HepG2 (cell line): Measurements from ENCODE around the gene ADGRB3. TPM values are rescaled to one million over a fixed set of nuclear protein-coding genes. Genes with fewer than 3 reads are reported as not detected.

Source experiments
- ATAC-seq: fragments of 200-7000 bp; cut with Tn5 transposase; 3 replicates; pipeline ENCODE4 v1.9.1; 2020; ENCODE audit warnings: mild to moderate bottlenecking, moderate library complexity
- BruUV-seq: library from RNA; stranded (reverse); fragments of 400-500 nt; replicated peaks from 2 replicates; lab custom pipeline; 2021; lab: Mats Ljungman, UMichigan
- CTCF ChIA-PET: fragments of 300-600 bp; formaldehyde crosslinking; extraction: SDS; loops from one replicate; lab custom pipeline; 2021; ENCODE audit warnings: low total read pairs, inconsistent platforms, low intra/inter-chr PET ratio; lab: Yijun Ruan, JAX
- POLR2A ChIA-PET: fragments of 350-600 bp; sonication (Branson Sonifier 250); formaldehyde crosslinking; loops from one replicate; lab custom pipeline; 2020; ENCODE audit warnings: antibody characterized with exemption, inconsistent platforms; lab: Yijun Ruan, JAX
- DNase-seq: peaks from one replicate; pipeline ENCODE4 v3.0.0-alpha.2; 2015; ENCODE audit warnings: low spot score
- FAIRE-seq: peaks from 3 replicates; lab custom pipeline; 2011; peaks lifted over from hg19 to GRCh38; lab: Jason Lieb, UNC
- H2AFZ ChIP-seq: one replicate; pipeline ENCODE4 v1.6.1; 2011; ENCODE audit warnings: low read length, inconsistent platforms
- H3K27ac ChIP-seq: fragments of 300-600 bp; 3 replicates; pipeline ENCODE4 v1.8.0; 2011; ENCODE audit warnings: mixed run types, mild to moderate bottlenecking, mixed read lengths, low read length, inconsistent platforms; ENCODE audit not compliant: insufficient read depth; ENCODE audit errors: extremely low read length
- H3K27me3 ChIP-seq, 2 experiments: fragments of 200-600 bp in 1 of 2; 2 replicates in 1 of 2; 3 replicates in 1 of 2; pipeline versions ENCODE4 v1.6.0 to v1.8.0; 2011; ENCODE audit warnings: low read length in 2 of 2, mild to moderate bottlenecking in 2 of 2, moderate library complexity in 2 of 2, inconsistent platforms in 1 of 2; ENCODE audit not compliant: insufficient read depth in 2 of 2, control insufficient read depth in 1 of 2
- H3K36me3 ChIP-seq, 2 experiments: fragments of 200-600 bp in 1 of 2; replicated peaks in 1 of 2; 2 replicates in 1 of 2; 3 replicates in 1 of 2; pipeline versions ENCODE4 v1.5.1 to v1.8.0; 2011; ENCODE audit warnings: low read length in 2 of 2, inconsistent platforms in 1 of 2; ENCODE audit not compliant: insufficient read depth in 2 of 2, control insufficient read depth in 1 of 2
- H3K4me1 ChIP-seq: 2 replicates; pipeline ENCODE4 v1.5.1; 2012; ENCODE audit warnings: low read length, inconsistent platforms; ENCODE audit not compliant: insufficient read depth
- H3K4me2 ChIP-seq: 2 replicates; pipeline ENCODE4 v1.6.0; 2011; ENCODE audit warnings: low read depth, low read length, inconsistent platforms
- H3K4me3 ChIP-seq, 3 experiments: fragments of 200-600 bp in 1 of 3; sonication (generic), shearing (Covaris generic) in 1 of 3; replicated peaks in 1 of 3; 2 replicates each; pipeline ENCODE4 v1.5.1; 2011 to 2016; ENCODE audit warnings: low read length in 3 of 3, inconsistent platforms in 2 of 3, low read depth in 2 of 3, mild to moderate bottlenecking in 2 of 3, control low read depth in 1 of 3, mixed read lengths in 1 of 3; ENCODE audit not compliant: insufficient read depth in 1 of 3
- H3K79me2 ChIP-seq: one replicate; pipeline ENCODE4 v1.6.1; 2011; ENCODE audit warnings: low read length, inconsistent platforms; ENCODE audit not compliant: insufficient read depth
- H3K9ac ChIP-seq: 2 replicates; pipeline ENCODE4 v1.6.0; 2011; ENCODE audit warnings: mild to moderate bottlenecking, low read depth, low read length, inconsistent platforms; ENCODE audit not compliant: insufficient read depth
- H3K9me3 ChIP-seq: 2 replicates; pipeline ENCODE4 v1.5.1; 2012; ENCODE audit warnings: mild to moderate bottlenecking, low read length
- H4K20me1 ChIP-seq: 2 replicates; pipeline ENCODE4 v1.6.0; 2011; ENCODE audit warnings: inconsistent platforms, mild to moderate bottlenecking, low read length, moderate library complexity; ENCODE audit not compliant: insufficient read depth
- DMTF1 ChIP-seq: sonication (generic); formaldehyde crosslinking; IDR thresholded peaks from 2 replicates; pipeline ENCODE4 v1.4.0; 2020; ENCODE audit warnings: mild to moderate bottlenecking, missing genetic modification reagents
- GFI1 ChIP-seq: sonication (generic); formaldehyde crosslinking; IDR thresholded peaks from 2 replicates; pipeline ENCODE4 v1.5.0; 2020; ENCODE audit warnings: missing genetic modification reagents, mild to moderate bottlenecking, borderline replicate concordance
- MAFK ChIP-seq, 2 experiments: IDR thresholded peaks in 1 of 2; conservative IDR thresholded peaks in 1 of 2; 2 replicates each; pipeline ENCODE4 v1.6.1; 2011; ENCODE audit warnings: improper control_type of control experiment in 2 of 2, low read length in 2 of 2
- RFX1 ChIP-seq: fragments of 450-650 bp; IDR thresholded peaks from 2 replicates; pipeline ENCODE4 v1.6.1; 2017
- ZBTB42 ChIP-seq: sonication (generic); formaldehyde crosslinking; IDR thresholded peaks from 2 replicates; pipeline ENCODE4 v1.5.0; 2020; ENCODE audit warnings: mild to moderate bottlenecking, missing genetic modification reagents
- in situ Hi-C: cut with HindIII; loops from 2 replicates; pipeline ENCODE4 v1.10.0; 2017; ENCODE audit warnings: low pct_unique_long_range_greater_than_20kb; ENCODE audit not compliant: extremely low pct_ligation_motif_present
- intact Hi-C: fragments of 100-400 bp; cut with micrococcal nuclease; formaldehyde crosslinking; loops from one replicate; pipeline ENCODE4 v1.10.0; 2022; ENCODE audit not compliant: unreplicated experiment
- polyA plus RNA-seq, 8 experiments: library from polyadenylated mRNA; depleted of rRNA in 3 of 8; stranded (reverse) in 7 of 8; unstranded in 1 of 8; fragments of >200 nt; fragmentation: Illumina TruSeq in 4 of 8; extraction: Trizol in 4 of 8; gene quantifications; 2 replicates each; pipeline versions ENCODE4 v1.2.1 to v1.2.3, GENCODE V29; 2011 to 2016; ENCODE audit warnings: low read depth in 4 of 8, missing spikeins in 1 of 8, mixed read lengths in 1 of 8; ENCODE audit not compliant: insufficient read depth in 1 of 8
- total RNA-seq, 5 experiments: library from RNA; depleted of rRNA; stranded (reverse); fragments of >200 nt; fragmentation: Illumina TruSeq; extraction: Trizol; gene quantifications; 2 replicates each; pipeline ENCODE4 v1.2.3, GENCODE V29; 2016; ENCODE audit warnings: low read depth in 1 of 5
- TF ChIP-seq, protein P1 (sequence below): sonication (generic); formaldehyde crosslinking; IDR thresholded peaks from 2 replicates; pipeline ENCODE4 v1.4.0; 2020; ENCODE audit warnings: mild to moderate bottlenecking, low read depth, missing genetic modification reagents

The ADGRB3 gene
- total and polyA plus RNA-seq, 2 of the 13 experiments (the other 11 are each of a cell fraction or from before 2014, with no cell fraction given) = not detected

GRCh38 chr6:69097948-69098347 is 462.9 kb downstream of the ADGRB3 start (continued):
- TF ChIP-seq DMTF1 (CRISPR knock-in tag) (no peak), GFI1 (no peak)
- TF ChIP-seq, protein P1, sequence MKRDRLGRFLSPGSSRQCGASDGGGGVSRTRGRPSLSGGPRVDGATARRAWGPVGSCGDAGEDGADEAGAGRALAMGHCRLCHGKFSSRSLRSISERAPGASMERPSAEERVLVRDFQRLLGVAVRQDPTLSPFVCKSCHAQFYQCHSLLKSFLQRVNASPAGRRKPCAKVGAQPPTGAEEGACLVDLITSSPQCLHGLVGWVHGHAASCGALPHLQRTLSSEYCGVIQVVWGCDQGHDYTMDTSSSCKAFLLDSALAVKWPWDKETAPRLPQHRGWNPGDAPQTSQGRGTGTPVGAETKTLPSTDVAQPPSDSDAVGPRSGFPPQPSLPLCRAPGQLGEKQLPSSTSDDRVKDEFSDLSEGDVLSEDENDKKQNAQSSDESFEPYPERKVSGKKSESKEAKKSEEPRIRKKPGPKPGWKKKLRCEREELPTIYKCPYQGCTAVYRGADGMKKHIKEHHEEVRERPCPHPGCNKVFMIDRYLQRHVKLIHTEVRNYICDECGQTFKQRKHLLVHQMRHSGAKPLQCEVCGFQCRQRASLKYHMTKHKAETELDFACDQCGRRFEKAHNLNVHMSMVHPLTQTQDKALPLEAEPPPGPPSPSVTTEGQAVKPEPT (CRISPR knock-in tag) = no peak

DNA sequence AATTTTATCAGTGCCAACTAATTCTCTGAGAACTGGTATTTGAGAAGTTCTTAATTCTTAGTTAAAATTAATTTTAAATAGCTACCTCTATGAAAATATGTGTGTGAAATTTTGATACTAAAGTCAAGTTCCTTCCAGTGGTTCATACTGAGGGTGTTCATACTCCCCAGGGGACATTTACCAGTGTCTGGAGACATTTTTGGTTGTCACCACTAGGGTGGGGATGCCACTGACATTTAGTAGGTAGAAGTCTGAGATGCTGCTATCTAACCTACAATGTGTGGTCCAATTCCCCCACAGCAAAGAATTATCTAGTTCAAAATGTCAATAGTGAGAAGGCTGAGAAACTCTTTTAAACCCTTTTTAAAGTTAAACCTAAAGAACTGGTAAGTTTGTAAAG is 463.8 kb downstream of the ADGRB3 start:
- Histone ChIP-seq H3K27ac (no peak overlapping the region), H3K27me3 (no peaks in the 10 kb centered on the region), H3K9ac (no peak overlapping the region), H2AFZ (no peak overlapping the region), H4K20me1 (no peaks in the 10 kb centered on the region), H3K79me2 (no peaks in the 10 kb centered on the region), H3K4me1 (no peaks in the 10 kb centered on the region), H3K4me3 (no peak overlapping the region), H3K9me3 (no peaks in the 10 kb centered on the region), H3K4me2 (no peak overlapping the region), H3K36me3 (no peaks in the 10 kb centered on the region)
- in situ Hi-C loops = no loop called here
- ChIA-PET CTCF (no interaction called here), POLR2A (no interaction called here)
- TF ChIP-seq ZBTB42 (CRISPR knock-in tag) (no peak), MAFK (conservative IDR thresholded peaks at IDR 0.05 in 1 of 2, IDR thresholded peaks at IDR 0.05 in 1 of 2; ENCODE audit: low read length in 2 of 2) (no peak), RFX1 (no peak)
- ATAC-seq (peak; percentile 41; the same call in 1 of the 3 replicates), FAIRE-seq (no peak), DNase-seq (no peak)
- intact Hi-C loops = no loop called here
- no TSS peak for BruUV-seq
